GM19035 (cell line): ENCODE data around the gene NDST1.

Experiments used
- ATAC-seq: cut with Tn5 transposase; IDR thresholded peaks from one replicate; pipeline ENCODE4 v1.9.1; 2021; ENCODE audit not compliant: unreplicated experiment

NDST1 gene

GRCh38 chr5:150603052-150603451 is 95.1 kb downstream of the NDST1 start:
- ATAC-seq: no peak

- no peak for ATAC-seq
These were observed 95.6 kb downstream of the NDST1 start for GRCh38 chr5:150603491-150603890.

GRCh38 chr5:150604010-150604409 is 96.1 kb downstream of the NDST1 start:
- no peak for ATAC-seq

- ATAC-seq: no peak
These were observed 97.0 kb downstream of the NDST1 start for GRCh38 chr5:150604894-150605440.

GRCh38 chr5:150605546-150605945 is 97.6 kb downstream of the NDST1 start:
- ATAC-seq: no peak

GRCh38 chr5:150606476-150606875 is 98.5 kb downstream of the NDST1 start:
- no peak for ATAC-seq

GRCh38 chr5:150607105-150607504 is 99.2 kb downstream of the NDST1 start:
- ATAC-seq: no peak
